PC-3 (cell line): ENCODE results near the gene NFAT5. TPM values are rescaled to one million over a fixed set of nuclear protein-coding genes. Genes with fewer than 3 reads are reported as not detected.
"Not testable (repeated sequence)": the region's sequence is repeated elsewhere in the genome, so short reads cannot be mapped to it uniquely, and the experiment has no call there.

Source experiments
- ATAC-seq: fragments of 200-7000 bp; cut with Tn5 transposase; 2 replicates; pipeline ENCODE4 v1.9.1; 2020; ENCODE audit warnings: mild to moderate bottlenecking, moderate library complexity
- BruUV-seq: library from RNA; stranded (reverse); fragments of 400-500 nt; replicated peaks from 2 replicates; lab custom pipeline; 2021; lab: Mats Ljungman, UMichigan
- CTCF ChIA-PET: fragments of 300-600 bp; sonication (Branson Sonifier 250); formaldehyde crosslinking; loops from one replicate; lab custom pipeline; 2022; ENCODE audit warnings: antibody characterized with exemption; lab: Charles Lee
- POLR2A ChIA-PET: fragments of 300-600 bp; sonication (Branson Sonifier 250); formaldehyde crosslinking; loops from one replicate; lab custom pipeline; 2022; ENCODE audit warnings: antibody characterized with exemption; ENCODE audit not compliant: unreplicated experiment; lab: Charles Lee
- DNase-seq: peaks from one replicate; pipeline ENCODE4 v3.0.0-alpha.2; 2015
- H2AFZ ChIP-seq: fragments of 300-600 bp; sonication (generic); 2 replicates; pipeline ENCODE4 v1.6.0; 2016; ENCODE audit warnings: antibody characterized with exemption, low read length
- H3F3A ChIP-seq: fragments of 300-600 bp; sonication (generic); one replicate; pipeline ENCODE4 v1.6.0; 2017; ENCODE audit warnings: antibody characterized with exemption, low read length, control low read depth, mild to moderate bottlenecking; ENCODE audit not compliant: unreplicated experiment
- H3K27ac ChIP-seq: fragments of 300-600 bp; sonication (generic); 2 replicates; pipeline ENCODE4 v1.5.1; 2016; ENCODE audit warnings: mild to moderate bottlenecking, low read length
- H3K27me3 ChIP-seq: fragments of 300-600 bp; sonication (generic); 2 replicates; pipeline ENCODE4 v1.6.1; 2016; ENCODE audit warnings: low read length, mixed read lengths
- H3K36me3 ChIP-seq: fragments of 300-600 bp; sonication (generic); 2 replicates; pipeline ENCODE4 v1.6.1; 2016; ENCODE audit warnings: low read depth, mixed run types, low read length, mixed read lengths
- H3K4me1 ChIP-seq: fragments of 300-600 bp; sonication (generic); 2 replicates; pipeline ENCODE4 v1.5.1; 2016; ENCODE audit warnings: low read length; ENCODE audit not compliant: insufficient read depth
- H3K4me2 ChIP-seq: fragments of 300-600 bp; sonication (generic); 2 replicates; pipeline ENCODE4 v1.6.0; 2016; ENCODE audit warnings: low read length
- H3K4me3 ChIP-seq: fragments of 300-600 bp; sonication (generic); 2 replicates; pipeline ENCODE4 v1.5.1; 2016; ENCODE audit warnings: mild to moderate bottlenecking, low read length, mixed read lengths
- H3K79me2 ChIP-seq: fragments of 300-600 bp; sonication (generic); 2 replicates; pipeline ENCODE4 v1.6.1; 2017; ENCODE audit warnings: low read length, mixed read lengths
- H3K9ac ChIP-seq: fragments of 300-600 bp; sonication (generic); 2 replicates; pipeline ENCODE4 v1.6.0; 2016; ENCODE audit warnings: mild to moderate bottlenecking, low read length
- H3K9me2 ChIP-seq: fragments of 300-600 bp; sonication (generic); replicated peaks from 2 replicates; pipeline ENCODE4 v1.6.1; 2016; ENCODE audit warnings: mixed run types, low read length, mixed read lengths
- H3K9me3 ChIP-seq: fragments of 300-600 bp; sonication (generic); 2 replicates; pipeline ENCODE4 v1.6.1; 2016; ENCODE audit warnings: low read length, mixed read lengths
- H4K20me1 ChIP-seq: fragments of 300-600 bp; sonication (generic); 2 replicates; pipeline ENCODE4 v1.6.1; 2016; ENCODE audit warnings: low read length, mixed read lengths
- EZH2 ChIP-seq: fragments of 300-600 bp; sonication (generic); IDR thresholded peaks from one replicate; pipeline ENCODE4 v1.6.1; 2017; ENCODE audit warnings: antibody characterized with exemption, mild to moderate bottlenecking, low read length; ENCODE audit not compliant: unreplicated experiment
- EZH2phosphoT487 ChIP-seq: fragments of 300-600 bp; sonication (generic); IDR thresholded peaks from 2 replicates; pipeline ENCODE4 v1.6.1; 2018; ENCODE audit warnings: mild to moderate bottlenecking, antibody characterized with exemption, low read length, borderline replicate concordance
- intact Hi-C: fragments of 100-400 bp; cut with micrococcal nuclease; formaldehyde crosslinking; loops from 2 replicates; pipeline ENCODE4 v1.9.0; 2023
- total RNA-seq: library from RNA; depleted of rRNA; stranded (reverse); fragments of >200 nt; gene quantifications from 2 replicates; pipeline ENCODE4 v1.2.3, GENCODE V29; 2014
- TF ChIP-seq, protein P1 (sequence below): fragments of 300-600 bp; sonication (generic); conservative IDR thresholded peaks from 2 replicates; pipeline ENCODE4 v1.5.1; 2017; ENCODE audit warnings: antibody characterized with exemption, low read depth, mild to moderate bottlenecking, low read length

NFAT5 gene
- total RNA-seq, 1 experiment from 2014 or later = 11.4 TPM

DNA sequence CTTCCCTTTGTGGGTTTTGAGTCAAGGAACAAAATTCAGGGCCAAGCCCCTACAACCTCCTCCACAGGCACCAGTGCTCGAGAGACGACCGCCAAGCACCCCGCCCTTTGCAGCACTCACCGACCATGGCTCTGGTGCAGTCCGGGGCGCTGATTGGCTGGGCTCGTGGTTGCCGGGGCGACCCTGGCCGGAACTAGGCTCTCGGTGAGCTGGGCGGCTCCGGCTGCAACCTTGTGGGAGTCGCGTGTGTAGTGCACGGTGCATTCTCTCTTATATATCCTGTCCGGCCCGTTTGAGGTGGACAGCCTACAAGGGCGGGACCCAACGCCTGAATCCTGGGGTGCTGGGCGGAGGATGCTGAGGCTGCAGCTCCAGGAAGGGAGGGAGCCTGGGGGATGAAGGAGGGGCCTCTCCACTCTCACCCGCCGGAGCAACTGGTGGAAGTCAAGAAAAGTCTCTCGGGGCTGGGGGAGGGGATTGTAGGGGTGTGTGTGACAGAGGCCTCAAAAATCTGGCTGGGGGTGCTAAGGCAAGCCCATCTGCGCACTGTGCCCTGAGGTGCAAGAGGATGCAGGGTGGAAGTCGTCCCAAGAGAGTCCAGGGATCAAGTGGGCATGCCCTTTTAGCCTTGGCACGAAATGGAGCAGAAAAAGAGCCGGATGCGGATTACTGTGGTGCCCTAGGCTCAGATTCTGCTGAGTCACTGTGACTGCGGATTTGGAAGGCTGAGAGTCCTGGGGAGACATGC, 160.7 kb downstream of the NFAT5 start, which contains the start of gene NQO1:
Gene NQO1 (minus strand): TSS at position 248 of the 748 bp plus-strand sequence. CDS start 121 bp downstream, at position 127.
- Histone ChIP-seq H3K27me3 (no peaks in the 10 kb centered on the region), H3K9me3 (no peaks in the 10 kb centered on the region), H3K4me2 (peak within 1 kb of the TSS; percentile 83), H3K79me2 (peaks cover 69% of the 10 kb centered on the region), H3F3A (no peaks in the 10 kb centered on the region), H3K9me2 (no peaks in the 10 kb centered on the region), H3K4me3 (peak within 1 kb of the TSS; percentile 85), H3K4me1 (peaks cover 37% of the 10 kb centered on the region), H3K27ac (peak within 1 kb of the TSS; percentile 100), H4K20me1 (peaks cover 7% of the 10 kb centered on the region; the same call in 1 of the 2 replicates), H2AFZ (peak within 1 kb of the TSS; percentile 59), H3K9ac (peak within 1 kb of the TSS; percentile 99), H3K36me3 (no peaks in the 10 kb centered on the region)
- intact Hi-C loops = loop anchor here (1.0 kb wide), 1 partner anchor 28 kb away; the partner anchor contains the start of gene NOB1
- POLR2A ChIA-PET = no interaction called here
- CTCF ChIA-PET = interaction anchor here (0.6 to 1.0 kb wide), 3 partner anchors 13 to 28 kb away, joined by 3 to 4 read pairs (median 3); partner anchors contain the start of gene NOB1
- TF ChIP-seq EZH2 (no peak), EZH2phosphoT487 (no peak)
- TF ChIP-seq, protein P1, sequence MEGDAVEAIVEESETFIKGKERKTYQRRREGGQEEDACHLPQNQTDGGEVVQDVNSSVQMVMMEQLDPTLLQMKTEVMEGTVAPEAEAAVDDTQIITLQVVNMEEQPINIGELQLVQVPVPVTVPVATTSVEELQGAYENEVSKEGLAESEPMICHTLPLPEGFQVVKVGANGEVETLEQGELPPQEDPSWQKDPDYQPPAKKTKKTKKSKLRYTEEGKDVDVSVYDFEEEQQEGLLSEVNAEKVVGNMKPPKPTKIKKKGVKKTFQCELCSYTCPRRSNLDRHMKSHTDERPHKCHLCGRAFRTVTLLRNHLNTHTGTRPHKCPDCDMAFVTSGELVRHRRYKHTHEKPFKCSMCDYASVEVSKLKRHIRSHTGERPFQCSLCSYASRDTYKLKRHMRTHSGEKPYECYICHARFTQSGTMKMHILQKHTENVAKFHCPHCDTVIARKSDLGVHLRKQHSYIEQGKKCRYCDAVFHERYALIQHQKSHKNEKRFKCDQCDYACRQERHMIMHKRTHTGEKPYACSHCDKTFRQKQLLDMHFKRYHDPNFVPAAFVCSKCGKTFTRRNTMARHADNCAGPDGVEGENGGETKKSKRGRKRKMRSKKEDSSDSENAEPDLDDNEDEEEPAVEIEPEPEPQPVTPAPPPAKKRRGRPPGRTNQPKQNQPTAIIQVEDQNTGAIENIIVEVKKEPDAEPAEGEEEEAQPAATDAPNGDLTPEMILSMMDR = no peak
- DNase-seq (peak; percentile 95), ATAC-seq (peak; percentile 94)
- BruUV-seq = no TSS peak

DNA sequence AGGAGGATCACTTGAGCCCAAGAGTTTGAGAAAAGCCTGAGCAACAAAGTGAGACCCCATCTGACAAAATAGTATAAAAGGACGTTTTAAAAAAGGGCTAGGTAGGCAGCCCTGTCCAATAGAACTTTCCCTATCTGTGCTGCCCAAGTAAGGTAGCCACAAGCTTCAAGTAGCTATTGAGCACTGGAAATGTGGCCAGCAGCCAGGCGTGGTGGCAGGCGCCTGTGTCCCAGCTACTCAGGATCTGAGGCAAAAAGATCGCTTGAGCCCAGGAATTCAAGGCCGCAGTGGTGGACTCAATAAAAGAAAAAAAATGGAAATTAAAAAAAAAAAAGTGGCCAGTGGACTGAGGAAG, 162.1 kb downstream of the NFAT5 start:
- Histone ChIP-seq H3K27me3 (no peaks in the 10 kb centered on the region), H3F3A (no peaks in the 10 kb centered on the region), H3K27ac (peak overlapping the region; percentile 100), H3K9me2 (no peaks in the 10 kb centered on the region), H3K4me3 (peak overlapping the region; percentile 85), H2AFZ (0 out of 2 replicates have a peak overlapping the region, but pooled peaks have one; percentile 59), H3K9me3 (no peaks in the 10 kb centered on the region), H4K20me1 (peaks cover 7% of the 10 kb centered on the region; the same call in 1 of the 2 replicates), H3K36me3 (no peaks in the 10 kb centered on the region), H3K79me2 (peaks cover 55% of the 10 kb centered on the region), H3K9ac (peak overlapping the region; percentile 99), H3K4me1 (peaks cover 37% of the 10 kb centered on the region), H3K4me2 (peak overlapping the region; percentile 83)
- DNase-seq = peak; percentile 29
- intact Hi-C loops = no loop called here
- CTCF ChIA-PET = no interaction called here
- POLR2A ChIA-PET = interaction anchor here (1.1 kb wide), 1 partner anchor 27 kb away, joined by 4 read pairs; the partner anchor contains the start of gene NOB1
- TF ChIP-seq EZH2phosphoT487 (no peak), EZH2 (no peak)
- TF ChIP-seq, protein P1 = no peak
- no peak for ATAC-seq
- BruUV-seq = no TSS peak

DNA sequence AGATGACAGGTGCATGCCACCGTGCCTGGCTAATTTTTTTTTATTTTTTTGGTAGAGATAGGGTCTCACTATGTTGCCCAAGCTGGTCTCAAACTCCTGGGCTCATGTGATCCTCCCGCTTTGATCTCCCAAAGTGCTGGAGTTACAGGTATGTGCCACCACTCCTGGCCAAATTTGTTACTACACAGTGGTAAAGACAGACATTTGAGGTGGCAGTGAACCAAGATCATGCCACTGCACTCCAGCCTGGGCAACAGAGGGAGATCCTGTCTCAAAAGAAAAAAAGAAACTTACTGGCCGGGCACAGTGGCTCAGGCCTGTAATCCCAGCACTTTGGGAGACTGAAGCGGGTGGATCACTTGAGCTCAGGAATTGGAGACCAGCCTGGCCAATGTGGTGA, 163.3 kb downstream of the NFAT5 start:
- H3F3A ChIP-seq, DNase-seq, H3K9me3 ChIP-seq, H2AFZ ChIP-seq, H3K9ac ChIP-seq, H3K4me3 ChIP-seq, POLR2A ChIA-PET, H3K27me3 ChIP-seq, intact Hi-C loops, CTCF ChIA-PET, H3K9me2 ChIP-seq, H4K20me1 ChIP-seq, H3K36me3 ChIP-seq, H3K27ac ChIP-seq, BruUV-seq, ATAC-seq: not testable (repeated sequence)
- H3K79me2 ChIP-seq = peaks cover 44% of the 10 kb centered on the region
- peaks cover 34% of the 10 kb centered on the region for H3K4me1 ChIP-seq
- peak overlapping the region; percentile 83 for H3K4me2 ChIP-seq

DNA sequence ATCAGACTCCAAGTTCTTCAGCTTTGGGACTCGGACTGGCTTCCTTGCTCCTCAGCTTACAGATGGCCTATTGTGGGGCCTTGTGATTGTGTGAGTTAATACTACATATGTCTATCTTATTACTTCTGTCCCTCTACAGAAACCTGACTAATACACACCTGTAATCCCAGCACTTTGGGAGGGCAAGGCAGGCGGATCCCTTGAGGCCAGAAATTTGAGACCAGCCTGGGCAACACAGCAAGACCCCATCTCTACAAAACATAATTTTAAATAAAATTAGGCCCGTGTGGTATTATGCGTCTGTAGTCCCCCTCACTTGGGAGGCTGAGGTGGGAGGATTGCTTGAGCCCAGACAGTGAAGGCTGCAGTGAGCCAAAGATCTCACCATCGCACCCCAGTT, 165.5 kb downstream of the NFAT5 start:
- intact Hi-C loops, H2AFZ ChIP-seq, H3K36me3 ChIP-seq, H3K27ac ChIP-seq, H3K9ac ChIP-seq, H3K27me3 ChIP-seq, ATAC-seq, H3K9me3 ChIP-seq, H3K4me2 ChIP-seq, DNase-seq, CTCF ChIA-PET, H4K20me1 ChIP-seq, H3K4me3 ChIP-seq, H3K9me2 ChIP-seq, H3F3A ChIP-seq, BruUV-seq, POLR2A ChIA-PET: not testable (repeated sequence)
- peaks cover 22% of the 10 kb centered on the region for H3K79me2 ChIP-seq
- peaks cover 19% of the 10 kb centered on the region; the same call in 1 of the 2 replicates for H3K4me1 ChIP-seq
